CD14-positive monocyte (primary cell): Measurements from ENCODE around the gene ATG4B. TPM values are rescaled to one million over a fixed set of nuclear protein-coding genes. Genes with fewer than 3 reads are reported as not detected.

Experiments used
- DNase-seq, 3 donors: peaks; one replicate each; pipeline ENCODE4 v3.0.0-alpha.2; 2011 to 2022
- H2AFZ ChIP-seq: 2 replicates; pipeline ENCODE4 v1.6.0; 2012; ENCODE audit warnings: mild to moderate bottlenecking, low read depth, low read length, inconsistent platforms; ENCODE audit not compliant: insufficient read depth, poor library complexity, severe bottlenecking
- H3K27ac ChIP-seq, 2 donors: 1 replicate in 1 of 2; 2 replicates in 1 of 2; pipeline ENCODE4 v1.5.1; 2012 to 2013; ENCODE audit warnings: low read length in 2 of 2, control low read depth in 1 of 2, inconsistent platforms in 1 of 2, low read depth in 1 of 2, mild to moderate bottlenecking in 1 of 2
- H3K27me3 ChIP-seq, 2 donors: one replicate each; pipeline versions ENCODE4 v1.6.0 to v1.6.1; 2011 to 2013; ENCODE audit warnings: low read length in 2 of 2; ENCODE audit not compliant: control insufficient read depth in 2 of 2, insufficient read depth in 2 of 2
- H3K36me3 ChIP-seq, 2 donors: replicated peaks in 1 of 2; 1 replicate in 1 of 2; 2 replicates in 1 of 2; pipeline versions ENCODE4 v1.5.1 to v1.6.1; 2012 to 2013; ENCODE audit warnings: low read length in 2 of 2, control low read depth in 1 of 2, inconsistent platforms in 1 of 2, mild to moderate bottlenecking in 1 of 2; ENCODE audit not compliant: insufficient read depth in 2 of 2, control insufficient read depth in 1 of 2
- H3K4me1 ChIP-seq, 2 donors: 1 replicate in 1 of 2; 2 replicates in 1 of 2; pipeline versions ENCODE4 v1.5.1 to v1.6.1; 2012 to 2013; ENCODE audit warnings: low read length in 2 of 2, control low read depth in 1 of 2, inconsistent platforms in 1 of 2, mild to moderate bottlenecking in 1 of 2, moderate library complexity in 1 of 2; ENCODE audit not compliant: insufficient read depth in 2 of 2, control insufficient read depth in 1 of 2
- H3K4me2 ChIP-seq: replicated peaks from 2 replicates; pipeline ENCODE3; 2012; ENCODE audit warnings: low read length, moderate library complexity, mild to moderate bottlenecking; ENCODE audit not compliant: poor library complexity, severe bottlenecking; ENCODE audit errors: extremely low read depth
- H3K4me3 ChIP-seq, 3 experiments: fragments of 200-600 bp in 1 of 3; sonication (generic) in 1 of 3; replicated peaks in 1 of 3; 1 replicate in 2 of 3; 2 replicates in 1 of 3; pipeline ENCODE4 v1.5.1; 2011 to 2013; ENCODE audit warnings: low read length in 3 of 3, mild to moderate bottlenecking in 3 of 3, control low read depth in 2 of 3, low read depth in 2 of 3, inconsistent platforms in 1 of 3, moderate library complexity in 1 of 3
- H3K79me2 ChIP-seq: 2 replicates; pipeline ENCODE4 v1.6.0; 2012; ENCODE audit warnings: mild to moderate bottlenecking, control low read depth, inconsistent platforms, low read length, moderate library complexity; ENCODE audit not compliant: insufficient read depth
- H3K9ac ChIP-seq: 2 replicates; pipeline ENCODE4 v1.6.0; 2017; ENCODE audit warnings: low read length, mild to moderate bottlenecking; ENCODE audit not compliant: insufficient read depth, poor library complexity, severe bottlenecking
- H3K9me3 ChIP-seq, 2 donors: replicated peaks in 1 of 2; 1 replicate in 1 of 2; 2 replicates in 1 of 2; pipeline versions ENCODE4 v1.5.1 to v1.6.1; 2012 to 2013; ENCODE audit warnings: low read length in 2 of 2, control low read depth in 1 of 2; ENCODE audit not compliant: control insufficient read depth in 1 of 2, insufficient read depth in 1 of 2
- H4K20me1 ChIP-seq: 2 replicates; pipeline ENCODE4 v1.6.0; 2012; ENCODE audit warnings: mild to moderate bottlenecking, low read length, control low read depth, moderate library complexity; ENCODE audit not compliant: insufficient read depth
- H3K27ac Mint-ChIP-seq, 7 donors: one replicate each; pipeline ENCODE4 v1.8.0; 2020; ENCODE audit warnings: mild to moderate bottlenecking in 7 of 7, mixed read lengths in 7 of 7, moderate library complexity in 6 of 7, inconsistent platforms in 2 of 7
- H3K27me3 Mint-ChIP-seq, 3 donors: one replicate each; pipeline ENCODE4 v1.8.0; 2021 to 2022; ENCODE audit warnings: low read depth in 3 of 3, mild to moderate bottlenecking in 3 of 3, mixed read lengths in 3 of 3, moderate library complexity in 3 of 3, inconsistent platforms in 1 of 3
- H3K36me3 Mint-ChIP-seq, 2 donors: one replicate each; pipeline ENCODE4 v1.8.0; 2020; ENCODE audit warnings: mixed read lengths in 2 of 2, inconsistent platforms in 1 of 2, mild to moderate bottlenecking in 1 of 2
- H3K4me1 Mint-ChIP-seq: one replicate; pipeline ENCODE4 v1.8.0; 2020; ENCODE audit warnings: mild to moderate bottlenecking, mixed read lengths
- H3K4me3 Mint-ChIP-seq, 2 donors: one replicate each; pipeline ENCODE4 v1.8.0; 2020; ENCODE audit warnings: mild to moderate bottlenecking in 2 of 2, mixed read lengths in 2 of 2, moderate library complexity in 1 of 2
- H3K9me3 Mint-ChIP-seq, 7 donors: one replicate each; pipeline ENCODE4 v1.8.0; 2020 to 2022; ENCODE audit warnings: mixed read lengths in 7 of 7, mild to moderate bottlenecking in 6 of 7, moderate library complexity in 6 of 7, inconsistent platforms in 2 of 7
- WGBS: methylation state at CpG from one replicate; pipeline ENCODE4 v1.1.5; 2013; ENCODE audit warnings: missing lambda C conversion rate; ENCODE audit not compliant: insufficient coverage; 5-methylcytosine and 5-hydroxymethylcytosine counted together
- intact Hi-C, 2 donors: fragments of 100-400 bp; cut with micrococcal nuclease; formaldehyde crosslinking; loops; one replicate each; pipeline versions ENCODE4 v1.15.0 to v1.15.1; 2023
- polyA plus RNA-seq, 3 donors: library from polyadenylated mRNA; depleted of rRNA in 1 of 3; unstranded in 2 of 3; stranded (reverse) in 1 of 3; fragments of 300-500 nt in 2 of 3; fragments of >200 nt in 1 of 3; fragmentation: Illumina TruSeq in 2 of 3; gene quantifications; 1 replicate in 2 of 3; 2 replicates in 1 of 3; pipeline ENCODE4 v1.2.3, GENCODE V29; 2012 to 2021
- TF ChIP-seq, protein P1 (sequence below): fragments of 200-600 bp; IDR thresholded peaks from one replicate; pipeline ENCODE4 v1.8.0; 2022; ENCODE audit warnings: antibody characterized with exemption, mild to moderate bottlenecking

The ATG4B gene
- polyA plus RNA-seq, 3 donors: 54.5 to 202 (median 58.9) TPM

GRCh38 chr2:241719093-241719492, 81.6 kb downstream of the ATG4B start:
- Histone ChIP-seq H2AFZ (no peak overlapping the region), H3K79me2 (no peaks in the 10 kb centered on the region), H3K36me3 (peaks cover 52 to 76% of the 10 kb centered on the region in 2 donors), H3K4me3 (no peak overlapping the region), H4K20me1 (no peaks in the 10 kb centered on the region), H3K27ac (no peak overlapping the region), H3K9me3 (peaks cover 25 to 41% of the 10 kb centered on the region in 2 donors), H3K4me2 (no peak overlapping the region), H3K27me3 (no peaks in the 10 kb centered on the region), H3K9ac (no peak overlapping the region), H3K4me1 (no peaks in the 10 kb centered on the region)
- Mint-ChIP-seq H3K36me3 (peaks cover 70 to 94% of the 10 kb centered on the region in 2 donors), H3K4me1 (no peaks in the 10 kb centered on the region), H3K4me3 (no peak overlapping the region), H3K27ac (peak overlapping the region in 1 of 7 donors; percentile 79), H3K9me3 (peaks cover 24 to 35% (median 34%) of the 10 kb centered on the region in 7 donors), H3K27me3 (no peaks in the 10 kb centered on the region)
- TF ChIP-seq, protein P1, sequence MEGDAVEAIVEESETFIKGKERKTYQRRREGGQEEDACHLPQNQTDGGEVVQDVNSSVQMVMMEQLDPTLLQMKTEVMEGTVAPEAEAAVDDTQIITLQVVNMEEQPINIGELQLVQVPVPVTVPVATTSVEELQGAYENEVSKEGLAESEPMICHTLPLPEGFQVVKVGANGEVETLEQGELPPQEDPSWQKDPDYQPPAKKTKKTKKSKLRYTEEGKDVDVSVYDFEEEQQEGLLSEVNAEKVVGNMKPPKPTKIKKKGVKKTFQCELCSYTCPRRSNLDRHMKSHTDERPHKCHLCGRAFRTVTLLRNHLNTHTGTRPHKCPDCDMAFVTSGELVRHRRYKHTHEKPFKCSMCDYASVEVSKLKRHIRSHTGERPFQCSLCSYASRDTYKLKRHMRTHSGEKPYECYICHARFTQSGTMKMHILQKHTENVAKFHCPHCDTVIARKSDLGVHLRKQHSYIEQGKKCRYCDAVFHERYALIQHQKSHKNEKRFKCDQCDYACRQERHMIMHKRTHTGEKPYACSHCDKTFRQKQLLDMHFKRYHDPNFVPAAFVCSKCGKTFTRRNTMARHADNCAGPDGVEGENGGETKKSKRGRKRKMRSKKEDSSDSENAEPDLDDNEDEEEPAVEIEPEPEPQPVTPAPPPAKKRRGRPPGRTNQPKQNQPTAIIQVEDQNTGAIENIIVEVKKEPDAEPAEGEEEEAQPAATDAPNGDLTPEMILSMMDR: no peak
- 100% methylated on average over 7 of the region's 16 CpGs for whole genome bisulfite sequencing
- intact Hi-C loops: no loop called here
- no peak for DNase-seq

DNA sequence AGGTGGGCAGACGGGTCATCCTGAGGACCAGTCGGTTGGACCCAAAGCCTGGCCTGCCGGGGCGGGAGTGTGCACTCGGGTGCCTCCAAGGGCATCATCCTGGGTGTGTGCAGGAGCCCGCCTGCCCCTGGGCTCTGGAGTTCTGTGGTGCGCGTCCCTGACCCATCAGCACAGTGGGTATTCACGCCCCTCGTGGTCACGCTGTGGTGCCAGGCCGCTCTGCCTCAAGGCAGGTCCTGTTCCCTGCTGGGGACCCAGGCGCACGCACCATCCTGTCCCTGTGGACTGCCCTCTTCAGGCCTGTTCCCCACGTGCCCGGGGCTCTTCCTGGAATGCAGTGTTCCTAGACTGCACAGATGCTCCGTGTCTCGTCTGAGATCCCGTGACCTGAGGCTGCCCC, 82.6 kb downstream of the ATG4B start:
- H3K27ac ChIP-seq: no peak overlapping the region
- no peak overlapping the region for H3K4me2 ChIP-seq
- TF ChIP-seq, protein P1: no peak
- Mint-ChIP-seq H3K27ac (no peak overlapping the region), H3K36me3 (peaks cover 63 to 92% of the 10 kb centered on the region in 2 donors), H3K4me1 (peaks cover 4% of the 10 kb centered on the region), H3K4me3 (no peak overlapping the region), H3K9me3 (peaks cover 32 to 43% (median 41%) of the 10 kb centered on the region in 7 donors), H3K27me3 (no peaks in the 10 kb centered on the region)
- H3K9ac ChIP-seq: no peak overlapping the region
- no peak for DNase-seq
- H3K9me3 ChIP-seq: peaks cover 31 to 49% of the 10 kb centered on the region in 2 donors
- H3K4me3 ChIP-seq: no peak overlapping the region
- H2AFZ ChIP-seq: no peak overlapping the region
- 99% methylated on average over 19 of the region's 19 CpGs for WGBS
- H3K79me2 ChIP-seq: no peaks in the 10 kb centered on the region
- H4K20me1 ChIP-seq: no peaks in the 10 kb centered on the region
- H3K36me3 ChIP-seq: peaks cover 47 to 72% of the 10 kb centered on the region in 2 donors
- no peaks in the 10 kb centered on the region for H3K4me1 ChIP-seq
- no peaks in the 10 kb centered on the region for H3K27me3 ChIP-seq
- intact Hi-C loops: no loop called here
